Ishikawa (cell line): Measurements from ENCODE around the gene ILKAP.
A peak's percentile ranks its signal among the peaks of the same experiment; 100 is the strongest.

Source experiments
- CEBPB ChIP-seq: IDR thresholded peaks from 2 replicates; pipeline ENCODE4 v1.6.1; 2012
- CREB1 ChIP-seq: IDR thresholded peaks from 2 replicates; pipeline ENCODE4 v1.6.1; 2012; ENCODE audit warnings: low read depth
- EGR1 ChIP-seq: IDR thresholded peaks from 2 replicates; pipeline ENCODE4 v1.6.1; 2012
- EP300 ChIP-seq: IDR thresholded peaks from 2 replicates; pipeline ENCODE4 v1.6.1; 2012; ENCODE audit warnings: borderline replicate concordance
- FOXM1 ChIP-seq: IDR thresholded peaks from 2 replicates; pipeline ENCODE4 v1.6.1; 2012; ENCODE audit warnings: low read depth, borderline replicate concordance
- NFIC ChIP-seq: IDR thresholded peaks from 2 replicates; pipeline ENCODE4 v1.6.1; 2012
- RAD21 ChIP-seq: IDR thresholded peaks from 2 replicates; pipeline ENCODE4 v1.6.1; 2012; ENCODE audit warnings: low read depth
- REST ChIP-seq: IDR thresholded peaks from 2 replicates; pipeline ENCODE4 v1.6.1; 2012; ENCODE audit warnings: low read depth, mild to moderate bottlenecking
- TAF1 ChIP-seq: IDR thresholded peaks from 2 replicates; pipeline ENCODE4 v1.6.1; 2012; ENCODE audit warnings: low read depth, mild to moderate bottlenecking
- TCF12 ChIP-seq: IDR thresholded peaks from 2 replicates; pipeline ENCODE4 v1.6.1; 2012; ENCODE audit warnings: low read depth
- TEAD4 ChIP-seq: IDR thresholded peaks from 2 replicates; pipeline ENCODE4 v1.6.1; 2012
- USF1 ChIP-seq: IDR thresholded peaks from 2 replicates; pipeline ENCODE4 v1.6.1; 2012
- YY1 ChIP-seq: IDR thresholded peaks from 2 replicates; pipeline ENCODE4 v1.6.1; 2012; ENCODE audit warnings: low read depth
- ZBTB7A ChIP-seq: IDR thresholded peaks from 2 replicates; pipeline ENCODE4 v1.6.1; 2012; ENCODE audit warnings: low read depth
- TF ChIP-seq, protein P1 (sequence below): IDR thresholded peaks from 2 replicates; pipeline ENCODE4 v1.6.1; 2012

Gene ILKAP

DNA sequence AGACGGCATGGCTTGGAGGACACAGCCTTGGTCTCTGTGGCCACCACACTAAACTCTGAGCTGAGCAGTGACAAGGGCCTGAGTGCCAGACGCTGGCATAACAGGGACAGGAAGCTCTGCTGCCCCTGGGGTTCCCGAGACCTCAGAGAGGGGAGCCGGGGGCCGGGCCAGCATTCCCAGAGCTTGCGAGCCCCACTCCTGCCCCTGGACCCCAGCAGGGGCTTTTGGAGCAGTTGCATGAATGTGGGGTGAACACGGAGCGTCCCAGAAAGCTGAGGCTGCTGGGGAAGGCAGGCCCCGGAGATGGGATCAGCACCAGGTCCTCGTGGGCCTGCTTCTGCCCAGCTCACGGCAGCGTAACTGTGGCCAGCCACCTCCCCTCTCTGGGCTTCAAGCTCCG, 52.3 kb downstream of the ILKAP start:
- TF ChIP-seq, protein P1, sequence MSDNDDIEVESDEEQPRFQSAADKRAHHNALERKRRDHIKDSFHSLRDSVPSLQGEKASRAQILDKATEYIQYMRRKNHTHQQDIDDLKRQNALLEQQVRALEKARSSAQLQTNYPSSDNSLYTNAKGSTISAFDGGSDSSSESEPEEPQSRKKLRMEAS: no peak
- TF ChIP-seq ZBTB7A: 0 out of 2 replicates have a peak, but pooled peaks have one; percentile 29
- TF ChIP-seq FOXM1: no peak
- no peak for TF ChIP-seq TAF1

- no peak for TF ChIP-seq CEBPB
These were observed 52.8 kb downstream of the ILKAP start for GRCh38 chr2:238150686-238151085.

DNA sequence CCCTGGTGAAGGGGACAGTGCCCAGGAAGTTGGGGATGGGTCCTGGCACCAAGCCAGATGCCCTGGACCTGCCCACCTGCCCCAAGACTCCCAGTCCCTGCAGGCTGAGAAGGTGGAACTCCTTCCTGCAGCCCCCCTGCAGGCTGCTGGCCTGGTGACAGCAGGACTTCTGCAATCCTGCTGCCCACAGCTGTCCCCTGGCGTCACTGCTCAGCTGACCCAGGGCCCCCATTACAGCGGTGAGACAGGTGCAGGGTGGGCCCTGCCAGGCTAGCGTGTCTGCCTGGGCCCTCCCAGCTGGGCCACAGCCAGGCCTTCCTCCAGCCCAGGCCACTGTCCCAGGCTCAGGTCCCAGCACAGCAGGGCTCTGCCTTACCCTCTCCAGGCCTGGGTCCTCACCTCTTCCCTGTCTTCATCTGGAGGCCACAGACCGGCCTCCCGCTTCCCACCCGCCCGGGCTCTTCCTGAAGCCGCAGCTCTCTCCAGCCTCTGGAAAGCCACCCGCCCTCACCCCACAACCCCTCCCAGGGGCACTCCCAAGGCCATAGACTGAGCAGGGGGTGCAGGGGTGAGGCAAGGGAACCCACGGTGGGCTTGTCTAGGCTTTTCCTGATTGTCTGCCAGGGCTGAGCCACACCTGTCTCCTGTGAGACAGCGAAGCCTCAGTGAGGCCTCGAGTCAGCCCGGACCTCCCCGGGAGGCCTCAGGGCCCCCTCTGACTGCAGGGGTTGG, 53.5 kb downstream of the ILKAP start:
- TF ChIP-seq USF1 (peak; percentile 76), EGR1 (no peak), NFIC (peak; percentile 88), TCF12 (peak; percentile 94), ZBTB7A (0 out of 2 replicates have a peak, but pooled peaks have one; percentile 62), TAF1 (no peak; the same call in 1 of the 2 replicates), FOXM1 (peak; percentile 44; the same call in 1 of the 2 replicates), EP300 (peak; percentile 77), CREB1 (no peak), REST (no peak), TEAD4 (peak; percentile 61), RAD21 (no peak), YY1 (peak; percentile 35; the same call in 1 of the 2 replicates), CEBPB (peak; percentile 57)
- TF ChIP-seq, protein P1: peak; percentile 39; the same call in 1 of the 2 replicates

GRCh38 chr2:238148981-238149380, 54.5 kb downstream of the ILKAP start:
- TF ChIP-seq CEBPB (no peak), EGR1 (no peak), NFIC (no peak), FOXM1 (no peak), EP300 (no peak), USF1 (no peak)

DNA sequence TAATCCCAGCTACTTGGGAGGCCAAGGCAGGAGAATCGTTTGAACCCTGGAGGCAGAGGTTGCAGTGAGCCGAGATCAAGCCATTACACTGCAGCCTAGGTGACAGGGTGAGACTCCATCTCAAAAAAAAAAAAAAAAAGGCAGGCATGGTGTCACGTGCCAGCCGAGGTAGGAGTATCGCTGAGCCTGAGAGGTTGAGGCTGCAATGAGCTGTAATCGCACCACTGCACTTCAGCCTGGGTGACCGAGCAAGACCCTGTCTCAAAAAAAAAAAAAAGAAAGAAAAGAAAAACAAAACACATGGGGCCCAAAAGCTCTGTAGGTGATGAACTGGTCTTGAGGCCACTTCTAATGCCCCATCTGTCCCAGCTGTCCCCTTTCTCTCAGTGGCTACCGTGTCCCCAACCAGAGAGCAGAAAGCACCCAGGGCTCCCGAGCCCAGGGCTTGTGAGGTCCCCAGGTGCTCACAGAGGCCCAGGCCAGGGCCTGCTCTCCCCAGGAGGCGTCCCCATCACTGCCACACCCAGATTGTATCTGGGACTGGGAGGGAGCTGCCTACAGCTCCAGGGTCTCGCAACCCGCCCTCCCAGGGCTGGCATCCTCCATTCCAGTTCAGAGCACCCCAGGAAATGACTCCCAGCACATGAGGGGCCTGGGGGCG, 56.5 kb downstream of the ILKAP start:
- TF ChIP-seq, protein P1: no peak
- TF ChIP-seq USF1 (peak; percentile 79), NFIC (no peak)

DNA sequence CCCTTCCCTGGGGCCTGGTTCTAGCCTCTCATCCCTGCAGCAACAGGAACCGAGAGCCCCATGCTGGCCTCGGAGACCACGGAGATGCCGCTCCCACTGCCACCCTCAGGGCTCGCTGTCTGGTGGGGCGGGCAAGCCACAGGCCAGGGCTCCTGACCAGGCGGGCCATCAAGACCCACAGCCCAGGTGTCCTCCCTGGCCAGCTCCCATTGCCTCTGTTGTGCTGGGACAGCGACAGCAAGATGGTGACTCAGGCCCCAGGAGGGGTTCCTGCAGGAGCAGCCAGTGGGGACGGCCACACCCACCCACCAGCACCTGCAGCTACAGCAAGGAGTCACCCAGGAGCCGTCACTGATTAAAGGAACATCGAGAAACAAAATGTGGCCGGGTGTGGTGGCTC, 57.6 kb downstream of the ILKAP start:
- TF ChIP-seq EP300: no peak
- TF ChIP-seq TCF12: no peak
- no peak for TF ChIP-seq REST
- no peak for TF ChIP-seq TAF1
- no peak for TF ChIP-seq FOXM1
- TF ChIP-seq CEBPB: no peak
- no peak for TF ChIP-seq YY1
- TF ChIP-seq, protein P1: no peak
- TF ChIP-seq EGR1: no peak
